Gastroesophageal sphincter (tissue), 4 donors: ENCODE measurements around the gene DACH1. TPM values are rescaled to one million over a fixed set of nuclear protein-coding genes. Genes with fewer than 3 reads are reported as not detected.

Experiments used
- ATAC-seq: fragments of 150-250 bp; one replicate; pipeline ENCODE4 v1.9.1; 2016; ENCODE audit warnings: mild to moderate bottlenecking, moderate library complexity
- H3K27ac ChIP-seq, 4 donors: fragments of 200-600 bp; sonication (generic) in 3 of 4; 1 replicate in 3 of 4; 2 replicates in 1 of 4; pipeline ENCODE4 v1.5.1; 2016 to 2019
- H3K27me3 ChIP-seq: fragments of 200-600 bp; sonication (generic); one replicate; pipeline ENCODE4 v1.5.1; 2019
- H3K36me3 ChIP-seq, 2 donors: fragments of 200-600 bp; sonication (generic); one replicate each; pipeline ENCODE4 v1.5.1; 2019; ENCODE audit warnings: control low read depth in 1 of 2
- H3K4me1 ChIP-seq, 3 donors: fragments of 200-600 bp; sonication (generic); 1 replicate in 2 of 3; 2 replicates in 1 of 3; pipeline ENCODE4 v1.5.1; 2016 to 2019; ENCODE audit warnings: control low read depth in 2 of 3
- H3K4me3 ChIP-seq, 2 donors: fragments of 200-600 bp; sonication (generic); one replicate each; pipeline ENCODE4 v1.5.1; 2019; ENCODE audit warnings: mild to moderate bottlenecking in 1 of 2, moderate library complexity in 1 of 2
- H3K9me3 ChIP-seq, 3 donors: fragments of 200-600 bp; sonication (generic); one replicate each; pipeline ENCODE4 v1.5.1; 2017 to 2019; ENCODE audit warnings: control low read depth in 2 of 3
- CTCF ChIP-seq, 4 experiments: fragments of 200-600 bp in 2 of 4; fragments of 450-650 bp in 2 of 4; sonication (generic) in 1 of 4; IDR thresholded peaks; one replicate each; pipeline ENCODE4 v1.5.1; 2017 to 2019; ENCODE audit warnings: antibody characterized with exemption in 4 of 4, mild to moderate bottlenecking in 2 of 4, moderate library complexity in 2 of 4
- EP300 ChIP-seq: sonication (generic); formaldehyde crosslinking; IDR thresholded peaks from one replicate; pipeline ENCODE4 v1.6.1; 2017; ENCODE audit warnings: antibody characterized with exemption, mild to moderate bottlenecking
- POLR2A ChIP-seq, 2 donors: fragments of 450-650 bp; IDR thresholded peaks; one replicate each; pipeline ENCODE4 v1.6.1; 2017; ENCODE audit warnings: antibody characterized with exemption in 2 of 2, mild to moderate bottlenecking in 2 of 2, moderate library complexity in 1 of 2
- POLR2AphosphoS5 ChIP-seq: sonication (generic); formaldehyde crosslinking; IDR thresholded peaks from one replicate; pipeline ENCODE4 v1.6.1; 2017; ENCODE audit warnings: antibody characterized with exemption
- WGBS, 2 donors: methylation state at CpG; one replicate each; pipeline ENCODE4 v1.1.5; 2018; ENCODE audit warnings: low coverage in 1 of 2; 5-methylcytosine and 5-hydroxymethylcytosine counted together
- total RNA-seq, 4 donors: library from RNA; depleted of rRNA; stranded (reverse); fragments of >200 nt; gene quantifications; one replicate each; pipeline ENCODE4 v1.1.0, GENCODE V29; 2016

DACH1 gene
- total RNA-seq, 4 donors from 2014 or later: 1.1 to 2.1 (median 1.7) TPM

- 64 to 100% methylated on average over 1 of the region's 1 CpG for WGBS, 2 donors
- no peaks in the 10 kb centered on the region for H3K36me3 ChIP-seq
- no peaks in the 10 kb centered on the region for H3K4me1 ChIP-seq
- H3K4me3 ChIP-seq: no peak overlapping the region
- TF ChIP-seq POLR2A (IDR thresholded peaks at IDR 0.05) (no peak), CTCF (IDR thresholded peaks at IDR 0.05) (no peak), POLR2AphosphoS5 (no peak), EP300 (no peak)
- no peaks in the 10 kb centered on the region for H3K9me3 ChIP-seq
- H3K27me3 ChIP-seq: no peaks in the 10 kb centered on the region
- ATAC-seq: no peak
- no peak overlapping the region for H3K27ac ChIP-seq
Measured at GRCh38 chr13:71718931-71719330, 148.1 kb downstream of the DACH1 start.

- Histone ChIP-seq H3K27ac (no peak overlapping the region), H3K27me3 (no peaks in the 10 kb centered on the region), H3K36me3 (no peaks in the 10 kb centered on the region), H3K4me3 (no peak overlapping the region), H3K9me3 (no peaks in the 10 kb centered on the region), H3K4me1 (peaks cover 0 to 4% (median 0%) of the 10 kb centered on the region in 3 donors)
- WGBS, 2 donors: 42 to 47% methylated on average over 2 of the region's 2 CpGs
- no peak for ATAC-seq
- TF ChIP-seq CTCF (IDR thresholded peaks at IDR 0.05): no peak
- no peak for TF ChIP-seq POLR2A (IDR thresholded peaks at IDR 0.05)
- no peak for TF ChIP-seq POLR2AphosphoS5
- TF ChIP-seq EP300: no peak
Measured at GRCh38 chr13:71714802-71715375, 152.1 kb downstream of the DACH1 start.

GRCh38 chr13:71712988-71713653 is 153.9 kb downstream of the DACH1 start:
- Histone ChIP-seq H3K9me3 (no peaks in the 10 kb centered on the region), H3K4me1 (peaks cover 0 to 4% (median 0%) of the 10 kb centered on the region in 3 donors), H3K4me3 (no peak overlapping the region), H3K27me3 (no peaks in the 10 kb centered on the region), H3K27ac (no peak overlapping the region), H3K36me3 (no peaks in the 10 kb centered on the region)
- TF ChIP-seq CTCF (IDR thresholded peaks at IDR 0.05) (no peak), POLR2AphosphoS5 (no peak), EP300 (no peak), POLR2A (IDR thresholded peaks at IDR 0.05) (no peak)
- ATAC-seq: no peak
- WGBS, 2 donors: 30 to 34% methylated on average over 3 of the region's 3 CpGs

GRCh38 chr13:71704656-71705055 is 162.3 kb downstream of the DACH1 start:
- Histone ChIP-seq H3K4me3 (no peak overlapping the region), H3K27me3 (no peaks in the 10 kb centered on the region), H3K27ac (no peak overlapping the region), H3K4me1 (no peaks in the 10 kb centered on the region), H3K9me3 (no peaks in the 10 kb centered on the region), H3K36me3 (no peaks in the 10 kb centered on the region)
- TF ChIP-seq POLR2AphosphoS5 (no peak), POLR2A (IDR thresholded peaks at IDR 0.05) (no peak)
- no peak for ATAC-seq
- 71 to 80% methylated on average over 4 of the region's 4 CpGs for WGBS, 2 donors

- TF ChIP-seq POLR2A (IDR thresholded peaks at IDR 0.05): no peak
- TF ChIP-seq EP300: no peak
- H3K27ac ChIP-seq: no peak overlapping the region
- 90% methylated on average over 2 of the region's 2 CpGs; no CpG with 5 or more reads in 1 of the 2 donors for WGBS, 2 donors
- H3K4me1 ChIP-seq: no peaks in the 10 kb centered on the region
- no peak overlapping the region for H3K4me3 ChIP-seq
- H3K9me3 ChIP-seq: no peaks in the 10 kb centered on the region
- H3K27me3 ChIP-seq: no peaks in the 10 kb centered on the region
- H3K36me3 ChIP-seq: no peaks in the 10 kb centered on the region
- no peak for ATAC-seq
Measured at GRCh38 chr13:71703138-71703537, 163.9 kb downstream of the DACH1 start.

- Histone ChIP-seq H3K27ac (no peak overlapping the region), H3K36me3 (no peaks in the 10 kb centered on the region)
Measured at GRCh38 chr13:71702253-71702652, 164.8 kb downstream of the DACH1 start.

More at GRCh38 chr13:71702253-71702652, 164.8 kb downstream of the DACH1 start:
- no peak for TF ChIP-seq CTCF (IDR thresholded peaks at IDR 0.05)
- TF ChIP-seq POLR2AphosphoS5: no peak
- TF ChIP-seq POLR2A (IDR thresholded peaks at IDR 0.05): no peak
- no peak for TF ChIP-seq EP300
- 80 to 92% methylated on average over 1 of the region's 1 CpG for WGBS, 2 donors
- no peak overlapping the region for H3K4me3 ChIP-seq
- H3K4me1 ChIP-seq: no peaks in the 10 kb centered on the region
- no peaks in the 10 kb centered on the region for H3K27me3 ChIP-seq
- ATAC-seq: no peak
- no peaks in the 10 kb centered on the region for H3K9me3 ChIP-seq
